KMS-11 (cell line): ENCODE results near the gene NRDC.
"Not testable (repeated sequence)": the region's sequence is repeated elsewhere in the genome, so short reads cannot be mapped to it uniquely, and the experiment has no call there.

ENCODE experiments used
- H2AFZ ChIP-seq: fragments of 200-600 bp; sonication (generic); 2 replicates; pipeline ENCODE4 v1.6.1; 2016; ENCODE audit warnings: antibody characterized with exemption, mixed run types, low read depth
- H3K27ac ChIP-seq: fragments of 200-600 bp; sonication (generic); 2 replicates; pipeline ENCODE4 v1.6.1; 2016; ENCODE audit warnings: mild to moderate bottlenecking, mixed run types
- H3K27me3 ChIP-seq: fragments of 200-600 bp; sonication (generic); 2 replicates; pipeline ENCODE4 v1.6.1; 2017; ENCODE audit warnings: mild to moderate bottlenecking, low read depth, mixed run types, moderate library complexity; ENCODE audit not compliant: insufficient read depth
- H3K36me3 ChIP-seq: fragments of 200-600 bp; sonication (generic); 2 replicates; pipeline ENCODE4 v1.6.1; 2017; ENCODE audit warnings: mild to moderate bottlenecking, mixed run types; ENCODE audit not compliant: insufficient read depth
- H3K4me1 ChIP-seq: fragments of 200-600 bp; sonication (generic); 2 replicates; pipeline ENCODE4 v1.6.1; 2016; ENCODE audit warnings: mild to moderate bottlenecking, low read depth, mixed run types; ENCODE audit not compliant: poor library complexity, severe bottlenecking
- H3K4me2 ChIP-seq: fragments of 200-600 bp; sonication (generic); 2 replicates; pipeline ENCODE4 v1.7.0; 2016; ENCODE audit warnings: mild to moderate bottlenecking, mixed run types
- H3K4me3 ChIP-seq: fragments of 200-600 bp; sonication (generic); IDR thresholded peaks from 2 replicates; pipeline ENCODE4 v1.6.1; 2017; ENCODE audit warnings: low read depth, low read length, mixed read lengths; ENCODE audit not compliant: insufficient read depth
- H3K79me2 ChIP-seq: fragments of 200-600 bp; sonication (generic); 2 replicates; pipeline ENCODE4 v1.6.1; 2016; ENCODE audit warnings: low read depth, mixed run types; ENCODE audit not compliant: insufficient read depth
- H3K9ac ChIP-seq: fragments of 200-600 bp; sonication (generic); 2 replicates; pipeline ENCODE4 v1.6.1; 2016; ENCODE audit warnings: mild to moderate bottlenecking, mixed run types
- H4K20me1 ChIP-seq: fragments of 200-600 bp; sonication (generic); 2 replicates; pipeline ENCODE4 v1.6.1; 2016; ENCODE audit warnings: mild to moderate bottlenecking, mixed run types; ENCODE audit not compliant: insufficient read depth
- CTCF ChIP-seq: fragments of 200-600 bp; sonication (generic); conservative IDR thresholded peaks from 2 replicates; pipeline ENCODE4 v1.6.1; 2017; ENCODE audit warnings: low read depth, mild to moderate bottlenecking, antibody characterized with exemption, low read length, moderate library complexity, mixed read lengths

NRDC gene

GRCh38 chr1:51877434-51878307, 856 bp downstream of the NRDC start:
- H3K9ac ChIP-seq, result peak overlapping the region; percentile 95
- H3K79me2 ChIP-seq, result peaks cover 56% of the 10 kb centered on the region
- H3K4me1 ChIP-seq, result peaks cover 42% of the 10 kb centered on the region
- H3K27ac ChIP-seq, result peak overlapping the region; percentile 88
- peaks cover 4% of the 10 kb centered on the region; the same call in 1 of the 2 replicates for H4K20me1 ChIP-seq
- peak overlapping the region; percentile 90 for H3K4me2 ChIP-seq
- H3K27me3 ChIP-seq, result no peaks in the 10 kb centered on the region
- peak overlapping the region; percentile 78 for H2AFZ ChIP-seq
- TF ChIP-seq CTCF, result no peak
- no peaks in the 10 kb centered on the region for H3K36me3 ChIP-seq
- peak overlapping the region; percentile 98 for H3K4me3 ChIP-seq

- no peak overlapping the region for H3K9ac ChIP-seq
- no peak for TF ChIP-seq CTCF
Observed at GRCh38 chr1:51875836-51876235, 2.7 kb downstream of the NRDC start.

GRCh38 chr1:51875291-51875772, 3.2 kb downstream of the NRDC start:
- H3K4me1 ChIP-seq, result peaks cover 62% of the 10 kb centered on the region
- no peak overlapping the region for H2AFZ ChIP-seq
- no peaks in the 10 kb centered on the region for H3K36me3 ChIP-seq
- no peak overlapping the region for H3K27ac ChIP-seq
- no peaks in the 10 kb centered on the region for H3K27me3 ChIP-seq
- H3K4me2 ChIP-seq, result peak overlapping the region; percentile 90; the same call in 1 of the 2 replicates
- H3K79me2 ChIP-seq, result peaks cover 78% of the 10 kb centered on the region
- H4K20me1 ChIP-seq, result peaks cover 8% of the 10 kb centered on the region; the same call in 1 of the 2 replicates
- no peak overlapping the region for H3K4me3 ChIP-seq
- no peak overlapping the region for H3K9ac ChIP-seq
- no peak for TF ChIP-seq CTCF

More at GRCh38 chr1:51875836-51876235, 2.7 kb downstream of the NRDC start:
- Histone ChIP-seq H3K4me3 (no peak overlapping the region), H3K27ac (no peak overlapping the region), H3K36me3 (no peaks in the 10 kb centered on the region), H3K27me3 (no peaks in the 10 kb centered on the region), H3K4me2 (peak overlapping the region; percentile 90; the same call in 1 of the 2 replicates), H2AFZ (no peak overlapping the region), H3K79me2 (peaks cover 75% of the 10 kb centered on the region), H3K4me1 (peaks cover 60% of the 10 kb centered on the region), H4K20me1 (peaks cover 6% of the 10 kb centered on the region; the same call in 1 of the 2 replicates)

- H3K4me3 ChIP-seq, H2AFZ ChIP-seq, H3K9ac ChIP-seq, H4K20me1 ChIP-seq, H3K36me3 ChIP-seq, H3K27me3 ChIP-seq, H3K4me2 ChIP-seq, H3K27ac ChIP-seq: not testable (repeated sequence)
- Histone ChIP-seq H3K79me2 (peaks cover 97% of the 10 kb centered on the region), H3K4me1 (peaks cover 62% of the 10 kb centered on the region)
Observed at GRCh38 chr1:51873270-51873669, 5.3 kb downstream of the NRDC start.
